GM12801 (cell line): Measurements from ENCODE around the gene SRL.

Source experiments
- CTCF ChIP-seq: IDR thresholded peaks from one replicate; pipeline ENCODE4 v1.5.1; 2011; ENCODE audit warnings: control low read depth; ENCODE audit not compliant: insufficient read length; ENCODE audit errors: extremely low read depth

The SRL gene

GRCh38 chr16:4217204-4218131 lies 24.4 kb downstream of the SRL start:
- TF ChIP-seq CTCF = no peak

GRCh38 chr16:4216596-4216995 lies 25.3 kb downstream of the SRL start:
- no peak for TF ChIP-seq CTCF

- TF ChIP-seq CTCF = no peak
Measured at GRCh38 chr16:4215106-4215505, 26.8 kb downstream of the SRL start.

- TF ChIP-seq CTCF = no peak
Measured at GRCh38 chr16:4214215-4214621, 27.7 kb downstream of the SRL start.

GRCh38 chr16:4213737-4214136 lies 28.1 kb downstream of the SRL start:
- no peak for TF ChIP-seq CTCF

- TF ChIP-seq CTCF = no peak
Measured at GRCh38 chr16:4212934-4213296, 29.0 kb downstream of the SRL start.

- TF ChIP-seq CTCF = no peak
Measured at GRCh38 chr16:4212211-4212933, 29.5 kb downstream of the SRL start.
